GM18517 (cell line): ENCODE results near the gene LILRB3.
A peak's percentile ranks its signal among the peaks of the same experiment; 100 is the strongest.
"Not testable (repeated sequence)": the region's sequence is repeated elsewhere in the genome, so short reads cannot be mapped to it uniquely, and the experiment has no call there.

Experiments
- ATAC-seq: cut with Tn5 transposase; IDR thresholded peaks from one replicate; pipeline ENCODE4 v1.9.1; 2021; ENCODE audit warnings: mild to moderate bottlenecking, moderate library complexity; ENCODE audit not compliant: unreplicated experiment

The LILRB3 gene

DNA sequence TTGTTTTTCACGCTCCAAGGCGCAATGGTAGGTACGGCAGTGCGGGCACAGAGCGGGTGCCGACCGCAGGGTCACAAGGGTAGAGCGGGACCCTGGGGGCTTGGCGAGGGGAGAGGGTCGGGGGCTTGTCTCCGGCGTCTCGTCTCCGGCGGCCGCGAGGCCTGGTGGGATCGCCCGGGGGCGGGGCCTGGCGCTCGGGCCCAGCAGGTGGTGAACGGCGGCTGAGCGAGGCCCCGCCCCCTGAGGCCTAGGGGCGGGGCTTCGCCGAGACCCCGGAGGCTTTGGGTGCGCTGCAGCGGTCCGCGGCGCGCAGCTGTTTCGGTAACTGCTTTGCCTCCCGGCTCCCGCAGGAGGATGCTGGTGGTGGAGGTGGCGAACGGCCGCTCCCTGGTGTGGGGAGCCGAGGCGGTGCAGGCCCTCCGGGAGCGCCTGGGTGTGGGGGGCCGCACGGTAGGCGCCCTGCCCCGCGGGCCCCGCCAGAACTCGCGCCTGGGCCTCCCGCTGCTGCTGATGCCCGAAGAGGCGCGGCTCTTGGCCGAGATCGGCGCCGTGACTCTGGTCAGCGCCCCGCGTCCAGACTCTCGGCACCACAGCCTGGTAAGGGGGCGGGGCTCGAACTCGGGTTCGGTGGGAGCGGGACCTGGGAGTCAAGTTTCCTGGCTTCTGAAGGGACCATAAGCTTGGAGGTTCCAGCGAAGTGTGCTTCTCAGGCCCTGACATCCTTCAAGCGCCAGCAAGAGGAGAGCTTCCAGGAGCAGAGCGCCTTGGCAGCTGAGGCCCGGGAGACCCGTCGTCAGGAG lies 31.6 kb downstream of the LILRB3 start, which contains the start of gene TSEN34:
Gene TSEN34, plus strand, starts transcription at position 298 of the 800 bp plus-strand sequence. Its CDS starts 57 bp downstream, at position 355.
- peak; percentile 15 for ATAC-seq

DNA sequence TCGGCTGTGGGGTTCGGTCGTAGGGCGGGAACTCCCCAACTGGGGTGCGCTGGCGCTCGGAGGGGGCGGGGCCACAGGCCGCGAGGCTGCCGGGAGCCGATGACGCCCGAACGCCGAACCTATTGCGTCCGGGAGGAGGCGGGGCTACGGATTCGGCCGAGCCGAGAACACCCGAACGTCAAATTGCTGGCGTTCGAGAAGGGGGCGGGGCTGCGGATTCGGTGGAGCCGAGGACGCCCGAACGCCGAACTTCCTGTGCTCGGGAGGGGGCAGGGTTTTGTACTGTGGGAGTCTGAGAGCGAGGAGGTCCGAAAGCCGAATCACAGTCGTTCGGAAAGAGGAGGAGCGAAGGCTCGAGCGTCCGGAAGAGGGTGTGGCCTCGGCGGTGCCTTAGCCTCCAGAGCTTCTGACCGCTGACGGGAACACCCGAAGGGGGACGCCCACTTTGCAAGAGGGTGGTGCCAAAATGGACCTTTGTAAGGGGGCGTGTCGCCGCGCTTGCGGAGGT lies 32.2 kb downstream of the LILRB3 start:
- ATAC-seq = peak; percentile 49

DNA sequence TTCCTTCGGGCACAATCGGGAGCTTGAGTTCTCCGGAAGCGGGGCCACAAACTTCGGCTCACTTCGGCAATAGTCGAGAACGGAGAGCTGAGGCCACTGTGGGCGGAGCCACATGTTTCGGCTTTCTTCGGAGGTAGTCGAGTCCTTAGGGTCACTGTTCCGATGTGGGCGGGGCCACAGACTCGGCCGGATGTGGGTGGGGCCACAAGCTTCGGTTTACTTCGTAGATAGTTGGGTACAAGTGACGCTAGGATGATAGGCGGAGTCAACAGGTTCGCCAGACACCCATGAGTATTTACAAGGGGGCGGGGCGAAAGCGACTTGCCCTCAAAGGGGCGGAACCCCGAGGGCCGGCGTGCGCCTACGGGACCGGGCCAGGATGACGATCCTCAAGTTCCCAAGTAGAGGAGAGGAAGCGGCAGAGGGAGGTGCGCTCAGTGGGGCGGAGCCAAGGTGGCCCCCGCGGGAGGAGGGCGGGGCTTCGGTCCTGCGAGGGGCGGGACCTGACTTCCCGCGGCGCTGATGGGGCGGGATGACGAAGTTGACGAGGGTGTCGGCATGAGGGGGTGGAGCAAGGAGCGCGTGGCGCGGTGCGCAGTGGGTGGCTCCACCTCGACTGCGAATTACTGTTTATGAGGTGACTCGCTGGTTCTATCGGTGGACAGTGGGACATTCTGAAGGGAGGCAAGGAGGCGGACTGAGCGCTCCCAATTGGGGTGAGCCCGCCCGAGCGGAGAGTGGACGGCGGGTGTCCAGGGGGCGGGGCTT lies 32.9 kb downstream of the LILRB3 start:
- ATAC-seq = peak; percentile 62

DNA sequence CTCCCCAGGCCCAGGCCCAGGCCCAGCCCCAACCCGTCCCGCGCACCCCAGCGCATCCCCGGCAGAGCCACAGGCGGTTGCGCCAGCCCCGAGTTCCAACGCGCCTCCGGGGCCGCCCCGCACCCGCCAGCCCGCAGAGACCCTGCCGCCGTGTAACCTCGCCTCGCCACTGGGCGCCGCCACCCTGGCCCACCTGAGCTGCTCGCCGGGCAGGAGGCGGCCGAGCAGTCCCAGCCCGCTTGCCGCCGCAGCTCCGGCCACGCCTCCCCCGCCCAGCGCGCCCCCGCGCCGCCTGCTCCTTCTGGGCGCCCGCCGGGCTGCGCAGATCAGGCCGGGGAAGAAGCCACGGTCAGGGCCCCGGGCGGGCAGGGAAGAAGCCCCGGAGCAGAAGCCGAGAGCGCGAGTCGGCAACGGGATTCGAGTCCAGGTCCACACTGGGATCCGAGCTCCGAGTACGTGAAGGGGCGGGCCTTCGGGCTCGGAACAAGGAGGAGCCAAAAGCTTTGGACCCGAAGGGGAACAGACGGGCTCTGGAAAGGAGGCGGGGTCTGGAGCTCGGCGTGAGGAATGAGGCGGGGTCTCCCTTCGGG lies 33.6 kb downstream of the LILRB3 start, which contains the start of gene MBOAT7:
Gene MBOAT7, minus strand, starts transcription at position 436 of the 590 bp plus-strand sequence. CDS start 1,072 bp downstream, outside the sequence.
- ATAC-seq = peak; percentile 15

DNA sequence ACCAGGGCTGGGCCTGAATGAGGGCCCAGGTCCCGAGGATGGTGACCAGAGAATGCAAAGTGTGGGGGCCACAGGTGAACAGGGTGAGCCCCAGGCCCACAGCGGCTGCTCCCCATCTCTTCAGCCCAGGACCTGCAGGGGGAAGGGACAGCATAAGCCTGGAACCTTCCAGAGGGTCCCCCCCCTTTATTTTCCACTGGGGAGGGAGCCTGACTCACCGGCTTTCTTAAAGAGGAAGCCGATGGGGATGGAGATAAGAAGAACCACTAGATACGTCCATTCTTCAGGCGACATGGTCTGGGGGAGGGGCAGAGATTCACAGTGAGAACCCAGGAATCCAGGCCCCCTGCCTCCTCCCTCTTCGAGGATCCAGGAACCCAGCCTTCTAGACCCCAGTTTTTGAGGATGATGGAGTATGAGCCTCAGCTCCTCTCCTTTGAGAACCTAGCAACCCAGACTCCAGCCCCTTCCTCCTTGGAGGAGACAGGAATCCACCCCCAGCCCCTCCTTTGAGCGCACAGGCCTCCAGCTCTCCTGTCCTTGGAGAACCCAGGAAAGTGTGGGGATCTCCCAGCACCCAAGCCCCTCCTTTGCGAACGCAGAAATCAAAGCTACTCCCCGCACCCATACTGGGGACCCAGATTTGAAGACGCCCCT lies 34.5 kb downstream of the LILRB3 start:
- no peak for ATAC-seq

DNA sequence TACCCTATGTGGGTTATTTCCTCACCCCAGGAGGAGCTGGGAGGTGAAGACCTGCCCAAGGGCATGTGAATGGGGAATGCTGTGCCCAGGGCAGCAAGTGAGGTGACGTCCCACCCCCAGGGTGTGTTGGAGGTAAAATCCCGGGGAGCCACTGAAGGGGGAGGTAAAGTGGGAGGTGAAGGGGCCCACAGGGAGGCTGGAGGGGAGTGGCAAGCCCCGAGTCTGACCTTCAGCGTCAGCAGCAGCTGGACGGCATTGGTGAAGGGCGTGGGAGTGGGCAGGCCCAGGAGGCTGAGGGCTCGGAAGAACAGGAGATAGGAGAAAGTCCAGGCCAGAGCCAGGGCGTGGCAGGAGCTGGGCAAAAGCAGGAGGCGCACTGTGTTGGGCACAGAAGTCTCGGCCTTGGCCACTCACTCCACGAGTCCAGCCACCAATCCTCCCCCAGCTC lies 35.8 kb downstream of the LILRB3 start:
- ATAC-seq = no peak

DNA sequence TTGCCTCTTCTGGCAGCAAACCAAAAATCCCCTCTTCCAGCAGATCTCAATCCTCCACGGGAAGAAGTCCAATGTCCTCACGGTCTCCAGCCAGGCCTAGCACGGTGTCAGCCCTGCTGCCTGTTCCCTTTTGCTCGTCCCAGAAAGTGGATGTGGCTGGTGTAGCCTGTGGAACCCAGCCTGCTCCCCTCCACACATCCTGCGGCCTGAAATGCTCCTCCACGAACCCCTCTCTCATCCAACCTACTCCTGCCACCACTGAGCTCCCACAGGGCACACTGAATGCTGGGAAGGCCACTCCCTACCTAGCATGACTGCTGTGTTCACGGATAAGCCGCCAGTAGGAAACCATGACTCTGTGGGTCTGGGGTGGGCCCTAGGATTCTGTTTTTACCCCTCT lies 36.5 kb downstream of the LILRB3 start:
- ATAC-seq = no peak

DNA sequence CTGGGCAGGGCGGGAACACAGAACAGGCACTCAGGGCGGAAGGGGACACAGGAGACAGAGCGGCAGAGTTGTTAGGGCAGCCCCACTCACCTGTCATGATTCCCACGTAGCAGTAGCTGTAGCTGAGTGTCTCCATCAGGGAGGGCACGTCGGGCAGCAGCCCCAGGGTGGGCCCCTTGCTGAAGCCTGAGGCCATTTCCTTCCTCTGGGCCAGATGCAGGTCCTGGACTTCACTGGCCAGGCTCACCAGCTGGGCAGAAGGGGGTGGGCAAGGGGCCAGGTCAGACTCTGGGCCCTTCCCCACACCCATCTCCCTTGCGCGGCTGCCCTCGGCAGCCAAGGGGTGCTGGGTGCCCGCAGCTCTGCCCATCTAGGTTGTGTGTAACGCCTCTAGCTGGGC lies 39.4 kb downstream of the LILRB3 start:
- ATAC-seq = no peak

DNA sequence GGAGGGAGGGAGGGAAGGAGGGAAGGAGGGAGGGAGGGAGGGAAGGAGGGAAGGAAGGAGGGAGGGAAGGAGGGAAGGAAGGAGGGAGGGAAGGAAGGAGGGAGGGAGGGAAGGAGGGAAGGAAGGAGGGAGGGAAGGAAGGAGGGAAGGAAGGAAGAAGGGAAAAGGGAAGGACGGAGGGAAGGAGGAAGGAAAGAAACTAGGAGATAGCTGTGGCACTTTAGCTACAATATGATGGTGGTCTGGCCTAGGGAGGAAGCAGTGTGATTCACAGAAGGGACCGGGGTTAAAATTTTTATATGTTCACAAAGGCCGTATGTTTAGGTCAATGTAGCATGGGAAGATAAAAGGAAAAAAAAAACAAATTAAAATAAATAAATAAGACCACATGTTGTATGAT lies 40.9 kb downstream of the LILRB3 start:
- ATAC-seq = not testable (repeated sequence)

DNA sequence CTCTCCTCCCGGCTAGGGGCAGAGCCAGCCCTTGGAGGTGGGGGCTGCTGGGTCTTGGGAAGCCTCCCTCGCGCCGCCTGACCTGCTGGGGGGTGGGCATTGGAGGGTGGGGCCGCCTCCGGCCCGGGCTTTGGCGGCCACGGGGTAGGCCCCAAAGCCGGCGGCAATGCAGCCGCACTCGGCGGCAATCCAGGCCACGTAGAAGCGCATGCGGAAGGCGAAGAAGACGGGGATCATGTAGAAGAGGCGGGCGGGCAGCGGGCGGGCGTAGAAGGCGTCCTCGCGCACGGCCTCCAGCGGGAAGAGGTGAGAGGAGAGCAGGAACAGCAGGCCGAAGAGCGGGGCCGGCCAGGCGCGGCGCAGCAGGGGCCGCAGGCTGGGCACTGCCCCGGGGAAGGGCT lies 42.1 kb downstream of the LILRB3 start:
- ATAC-seq = no peak

DNA sequence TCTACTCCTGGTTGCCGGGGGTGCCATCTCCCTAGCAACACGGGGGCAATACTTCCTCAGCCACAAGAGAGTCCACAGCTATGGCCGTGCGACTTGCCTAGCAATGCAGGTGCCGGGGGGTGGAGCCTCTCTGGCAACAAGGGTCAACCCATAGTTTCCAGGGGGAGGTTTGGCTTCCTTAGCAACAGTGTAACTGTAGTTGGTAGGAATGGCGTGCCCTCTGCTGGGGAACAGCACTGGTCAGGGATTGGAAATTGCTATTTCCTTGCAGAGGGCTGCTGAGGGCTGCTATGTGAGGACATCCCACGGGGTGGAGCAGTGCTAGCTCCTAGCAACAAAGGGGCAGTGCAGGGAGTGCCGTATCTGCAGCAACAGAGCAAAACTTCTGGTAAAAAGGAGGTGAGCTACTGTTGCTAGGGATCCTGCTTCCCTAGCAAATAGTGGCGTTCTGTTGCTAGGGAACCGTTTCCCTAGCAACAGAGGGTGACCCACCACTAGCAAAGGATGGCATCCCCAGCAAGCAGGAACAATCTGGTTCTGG lies 42.8 kb downstream of the LILRB3 start:
- ATAC-seq = no peak

DNA sequence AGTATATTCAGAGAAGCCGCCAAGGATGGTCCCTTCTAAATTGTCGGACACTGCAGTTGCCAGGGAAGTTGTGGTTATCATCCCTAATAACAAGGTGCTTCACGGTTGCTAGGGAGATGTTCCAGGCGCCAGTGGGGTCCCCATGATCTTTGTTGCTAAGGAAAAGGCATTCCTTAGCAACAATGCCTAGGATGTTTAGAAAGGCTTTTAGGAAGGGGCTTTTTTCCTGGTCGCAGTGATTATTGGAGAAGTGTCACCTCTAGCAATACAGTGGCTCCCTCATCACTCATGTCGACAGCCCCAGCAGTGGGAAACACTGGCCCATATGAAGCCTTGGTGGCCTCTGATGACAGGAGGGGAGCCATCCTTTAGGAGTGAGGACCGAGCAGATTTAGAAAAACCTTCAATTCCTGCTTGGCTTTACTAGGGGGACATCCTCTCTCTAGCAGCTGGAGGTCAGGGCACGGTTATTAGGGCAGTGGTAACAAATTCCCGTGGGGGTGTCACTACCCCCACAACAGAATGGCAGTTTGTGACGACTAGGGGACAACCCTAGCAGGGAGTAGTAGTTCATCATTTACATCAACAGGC lies 43.5 kb downstream of the LILRB3 start:
- ATAC-seq = no peak

DNA sequence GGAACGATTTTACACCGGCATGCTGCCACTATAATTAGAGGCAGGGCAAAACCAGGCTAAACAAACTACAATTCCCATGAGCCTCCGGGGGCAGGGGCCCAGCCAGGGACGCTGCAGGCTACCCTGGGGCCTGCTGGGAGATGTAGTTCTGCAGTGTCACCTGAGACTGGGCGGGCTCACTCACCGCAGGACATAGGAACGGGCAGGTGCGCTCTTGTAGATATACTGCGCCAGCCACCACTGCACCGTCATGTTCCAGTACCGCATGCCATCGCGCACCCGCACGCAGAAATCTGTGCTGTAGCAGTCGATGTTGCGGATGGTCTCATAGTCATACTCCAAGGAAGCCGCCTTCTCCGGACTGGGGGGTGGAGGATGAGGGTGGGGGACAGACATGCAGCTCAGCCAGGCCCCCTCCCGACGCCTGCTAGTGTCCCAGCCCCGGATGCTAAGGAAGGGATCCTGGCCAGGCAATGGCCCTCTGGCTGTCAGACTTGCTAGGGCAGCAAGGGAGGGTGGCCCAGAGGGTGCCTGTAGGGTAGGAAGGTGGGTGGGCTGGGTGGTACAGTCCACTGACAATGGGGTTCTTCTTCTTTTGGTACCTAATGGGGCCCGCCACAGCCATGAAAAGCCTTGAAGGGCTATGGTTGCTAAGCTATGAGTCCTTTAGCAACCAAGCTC lies 44.1 kb downstream of the LILRB3 start:
- ATAC-seq = no peak

DNA sequence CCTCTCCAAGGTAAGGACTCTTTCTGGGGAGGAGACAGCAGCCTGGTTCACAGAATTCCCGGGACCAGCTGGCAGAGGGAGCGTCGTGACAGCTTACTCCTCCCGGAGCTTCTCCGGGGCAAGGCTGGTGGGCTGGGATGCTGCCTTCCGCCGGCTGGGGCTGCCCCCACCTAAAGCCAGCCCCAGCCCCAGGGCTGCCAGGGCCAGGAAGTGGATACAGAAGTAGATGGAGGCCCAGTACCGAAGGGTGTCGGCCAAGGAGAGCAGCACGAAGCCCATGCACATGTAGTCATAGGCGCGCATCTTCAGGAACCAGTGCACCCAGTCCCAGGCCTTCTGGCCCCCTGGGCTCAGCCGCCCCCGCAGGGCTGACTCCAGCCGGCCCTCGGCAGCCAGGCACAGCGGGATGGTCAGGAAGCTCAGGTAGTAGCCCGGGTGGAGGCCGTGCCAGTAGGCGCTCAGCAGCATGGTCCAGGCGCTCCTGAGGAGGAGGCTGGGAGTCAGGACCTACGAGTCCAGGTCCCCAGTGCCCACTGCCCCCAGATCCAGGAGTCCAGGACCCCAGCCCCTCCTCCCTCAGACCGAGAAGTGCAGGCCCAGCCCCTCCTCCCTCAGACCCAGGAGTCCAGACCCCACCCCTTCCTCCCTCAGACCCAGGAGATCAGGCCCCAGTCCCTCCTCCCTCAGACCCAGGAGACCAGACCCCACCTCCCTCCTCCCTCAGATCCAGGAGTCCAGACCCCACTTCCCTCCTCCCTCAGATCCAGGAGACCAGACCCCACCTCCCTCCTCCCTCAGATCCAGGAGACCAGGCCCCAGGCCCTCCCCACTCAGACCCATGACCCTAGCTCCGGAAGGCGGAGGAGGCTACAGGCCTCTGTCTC lies 48.6 kb downstream of the LILRB3 start:
- no peak for ATAC-seq

DNA sequence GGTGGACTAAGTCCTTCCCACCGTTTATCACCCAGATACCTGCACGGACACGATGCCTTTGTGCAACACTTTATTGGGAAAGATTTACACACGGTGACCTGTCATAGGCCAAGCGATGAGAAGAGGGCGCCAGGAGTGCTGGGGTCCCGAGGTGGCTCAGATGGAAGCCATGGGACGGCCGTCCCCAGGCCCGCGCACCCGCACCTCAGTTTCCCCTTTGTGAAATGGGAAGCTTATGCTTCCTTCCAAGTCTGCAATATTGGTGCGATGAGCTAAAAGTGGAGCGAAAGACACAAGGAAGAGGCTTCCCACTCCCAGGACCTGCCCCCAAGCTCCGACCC lies 49.5 kb downstream of the LILRB3 start:
- no peak for ATAC-seq

DNA sequence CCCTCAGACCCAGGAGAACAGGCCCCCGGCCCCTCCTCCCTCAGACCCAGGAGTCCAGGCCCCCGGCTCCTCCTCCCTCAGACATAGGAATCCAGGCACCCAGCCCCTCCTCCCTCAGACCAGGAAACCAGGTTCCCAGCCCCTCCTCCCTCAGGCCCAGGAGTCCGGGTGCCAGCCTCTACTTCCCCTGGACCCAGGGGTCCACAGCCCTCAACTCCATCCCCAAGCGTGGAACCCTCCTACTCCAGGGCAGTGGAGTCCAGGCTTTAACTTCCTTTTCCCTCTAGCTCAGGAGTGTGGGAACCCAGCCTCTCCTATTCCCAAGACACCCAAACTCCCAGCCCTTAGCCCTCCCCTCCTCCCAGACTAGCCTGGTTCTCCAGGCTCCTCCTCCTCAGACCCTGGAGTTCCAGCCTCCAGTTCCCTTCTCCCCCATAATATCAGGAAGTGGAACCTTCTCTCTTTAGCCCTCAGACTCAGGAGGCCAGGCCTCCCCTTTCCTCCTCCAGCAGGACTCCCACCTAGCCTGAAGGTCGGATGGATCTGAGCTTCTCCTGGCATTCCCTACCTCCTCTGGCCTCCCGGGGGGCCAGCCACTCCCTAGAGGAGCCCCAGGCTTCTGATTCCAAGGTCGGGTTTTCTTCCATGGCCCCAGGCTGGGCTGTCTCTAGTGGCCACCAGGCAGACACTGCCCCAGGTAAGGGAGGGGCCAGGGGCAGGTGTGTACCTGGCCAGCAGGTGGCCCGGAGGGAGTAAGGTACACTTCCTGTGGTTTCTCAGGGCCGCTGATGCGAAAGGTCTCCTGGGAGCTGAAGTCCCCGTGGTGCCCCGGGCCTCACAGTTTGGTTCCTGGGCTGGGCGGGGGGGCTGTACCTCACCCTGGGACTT lies 50.1 kb downstream of the LILRB3 start, which contains the start of gene TMC4:
Gene TMC4, minus strand, starts transcription at position 690 of the 888 bp plus-strand sequence. Its CDS starts 43 bp downstream, at position 647.
- ATAC-seq = no peak

DNA sequence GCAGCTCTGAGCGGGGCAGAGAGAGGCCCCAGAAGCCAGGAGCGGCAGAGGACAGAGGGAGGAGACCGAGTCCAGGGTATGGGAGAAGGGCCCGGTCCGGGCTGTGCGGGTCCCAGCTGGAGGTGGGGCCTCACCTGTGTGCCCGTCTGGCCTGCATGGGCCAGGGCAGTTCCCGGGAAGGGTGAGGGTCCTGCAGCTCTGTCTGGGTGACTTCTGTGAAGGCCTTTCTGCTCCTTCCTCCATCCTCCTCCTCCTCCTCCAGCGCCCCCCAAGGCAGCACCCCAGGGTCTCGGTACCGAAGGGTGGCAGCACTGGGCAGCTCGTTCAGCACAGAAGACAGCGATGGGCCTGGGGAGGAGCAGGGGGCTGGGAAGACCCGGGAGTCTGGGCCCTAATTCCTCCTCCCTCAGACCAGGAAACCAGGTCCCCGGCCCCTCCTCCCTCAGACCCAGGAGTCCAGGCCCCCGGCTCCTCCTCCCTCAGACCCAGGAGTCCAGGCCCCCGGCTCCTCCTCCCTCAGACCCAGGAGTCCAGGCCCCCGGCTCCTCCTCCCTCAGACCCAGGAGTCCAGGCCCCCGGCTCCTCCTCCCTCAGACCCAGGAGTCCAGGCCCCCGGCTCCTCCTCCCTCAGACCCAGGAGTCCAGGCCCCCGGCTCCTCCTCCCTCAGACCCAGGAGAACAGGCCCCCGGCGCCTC lies 50.9 kb downstream of the LILRB3 start:
- not testable (repeated sequence) for ATAC-seq
